Lower leg skin (tissue), 3 donors: Measurements from ENCODE around the gene ARL8B.

Experiments
- POLR2A ChIP-seq, 2 donors: fragments of 450-650 bp; IDR thresholded peaks; one replicate each; pipeline ENCODE4 v1.6.1; 2016 to 2017; ENCODE audit warnings: antibody characterized with exemption in 2 of 2, mild to moderate bottlenecking in 1 of 2, moderate library complexity in 1 of 2
- TF ChIP-seq, protein P1 (sequence below), 3 donors: fragments of 450-650 bp; IDR thresholded peaks; one replicate each; pipeline ENCODE4 v1.5.1; 2016; ENCODE audit warnings: antibody characterized with exemption in 3 of 3, mild to moderate bottlenecking in 3 of 3, moderate library complexity in 2 of 3

DNA sequence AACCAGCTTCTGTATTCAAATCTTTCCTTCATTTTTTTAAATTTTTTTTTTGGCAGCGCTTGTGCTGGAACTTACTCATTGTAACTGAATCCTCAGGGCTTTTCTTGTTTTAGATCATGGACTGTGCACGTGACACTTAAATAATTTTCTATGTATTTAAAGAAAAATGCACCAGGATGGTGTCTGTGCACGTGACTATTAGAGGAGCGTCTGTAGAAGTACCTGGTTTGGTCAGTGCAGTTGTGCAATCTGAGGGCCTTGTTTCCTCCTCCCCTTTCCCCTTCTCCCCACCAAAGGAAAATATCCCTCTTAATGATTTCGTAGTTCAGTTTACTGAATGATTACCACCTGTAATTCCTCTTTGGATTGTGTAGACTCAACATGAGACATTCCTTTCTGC, 96.7 kb downstream of the ARL8B start:
- TF ChIP-seq POLR2A (IDR thresholded peaks at IDR 0.05) = no peak
- TF ChIP-seq, protein P1, sequence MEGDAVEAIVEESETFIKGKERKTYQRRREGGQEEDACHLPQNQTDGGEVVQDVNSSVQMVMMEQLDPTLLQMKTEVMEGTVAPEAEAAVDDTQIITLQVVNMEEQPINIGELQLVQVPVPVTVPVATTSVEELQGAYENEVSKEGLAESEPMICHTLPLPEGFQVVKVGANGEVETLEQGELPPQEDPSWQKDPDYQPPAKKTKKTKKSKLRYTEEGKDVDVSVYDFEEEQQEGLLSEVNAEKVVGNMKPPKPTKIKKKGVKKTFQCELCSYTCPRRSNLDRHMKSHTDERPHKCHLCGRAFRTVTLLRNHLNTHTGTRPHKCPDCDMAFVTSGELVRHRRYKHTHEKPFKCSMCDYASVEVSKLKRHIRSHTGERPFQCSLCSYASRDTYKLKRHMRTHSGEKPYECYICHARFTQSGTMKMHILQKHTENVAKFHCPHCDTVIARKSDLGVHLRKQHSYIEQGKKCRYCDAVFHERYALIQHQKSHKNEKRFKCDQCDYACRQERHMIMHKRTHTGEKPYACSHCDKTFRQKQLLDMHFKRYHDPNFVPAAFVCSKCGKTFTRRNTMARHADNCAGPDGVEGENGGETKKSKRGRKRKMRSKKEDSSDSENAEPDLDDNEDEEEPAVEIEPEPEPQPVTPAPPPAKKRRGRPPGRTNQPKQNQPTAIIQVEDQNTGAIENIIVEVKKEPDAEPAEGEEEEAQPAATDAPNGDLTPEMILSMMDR (IDR thresholded peaks at IDR 0.05) = no peak
